NCI-H1694 treated with DMSO at 0.1 percent for 48 hours (cell line): ENCODE results near the gene FLT4.
"Not testable (repeated sequence)": the region's sequence is repeated elsewhere in the genome, so short reads cannot be mapped to it uniquely, and the experiment has no call there.

Experiments
- DNase-seq: peaks from one replicate; lab custom pipeline; 2025; lab: John Stamatoyannopoulos, UW

Gene FLT4

DNA sequence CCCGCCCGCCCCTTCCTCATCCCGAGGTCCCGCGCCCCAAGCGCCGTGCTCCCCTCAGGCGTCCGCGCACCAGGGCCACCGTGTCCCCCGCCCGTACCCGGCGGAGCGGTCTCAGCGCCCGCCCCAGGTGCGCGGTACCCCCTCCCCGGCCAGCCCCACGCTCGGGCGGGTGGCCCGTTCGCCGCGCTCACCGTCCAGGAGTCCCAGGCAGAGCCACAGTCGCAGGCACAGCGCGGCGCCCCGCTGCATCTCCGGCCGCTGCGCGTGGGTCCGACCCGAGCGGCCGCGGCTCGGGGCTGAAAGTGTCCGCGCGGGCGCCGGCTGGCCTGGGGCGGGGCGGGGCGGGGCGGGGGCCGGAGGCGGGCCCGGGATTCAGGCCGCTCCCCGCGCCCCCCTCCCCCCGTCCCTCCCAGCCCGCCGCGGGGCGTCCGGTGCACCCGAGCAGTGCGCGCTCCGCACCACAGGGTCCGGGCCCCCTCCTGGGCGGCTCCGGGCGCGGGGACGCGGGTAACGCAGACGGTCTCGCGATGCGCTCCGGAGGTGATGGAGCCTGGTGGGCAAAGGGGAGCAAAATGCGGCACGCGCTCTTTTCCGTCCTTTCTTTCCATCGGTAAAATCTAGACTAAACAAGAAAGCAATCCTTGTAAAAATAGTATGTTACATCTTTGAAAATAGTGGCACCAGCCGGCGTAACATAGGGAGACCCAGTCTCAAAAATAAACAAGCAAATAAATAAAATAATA lies at the start of gene FLT4:
Gene FLT4 (minus strand): TSS at position 304 of the 743 bp plus-strand sequence. CDS start 55 bp downstream, at position 249.
- no peak for DNase-seq

DNA sequence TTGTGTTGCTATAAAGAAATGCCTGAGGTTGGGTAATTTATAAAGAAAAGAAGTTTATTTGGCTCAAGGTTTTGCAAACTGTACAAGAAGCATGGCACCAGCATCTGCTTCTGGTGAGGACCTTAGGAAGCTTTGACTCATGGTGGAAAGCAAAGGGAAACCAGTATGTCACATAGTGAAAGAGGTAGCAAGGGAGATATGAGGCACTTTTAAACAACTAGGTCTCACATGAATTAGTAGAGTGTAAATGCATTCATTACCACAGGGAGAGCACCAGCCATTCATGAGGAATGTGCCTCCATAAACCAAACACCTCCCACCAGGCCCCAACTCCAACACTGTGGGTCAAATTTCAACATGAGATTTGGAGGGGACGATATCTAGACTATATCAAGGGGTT lies 49.6 kb upstream of the FLT4 start:
- DNase-seq, result no peak

GRCh38 chr5:180696116-180696515 lies 46.7 kb upstream of the FLT4 start:
- no peak for DNase-seq

- DNase-seq, result no peak
Observed at GRCh38 chr5:180692429-180692828, 43.0 kb upstream of the FLT4 start.

DNA sequence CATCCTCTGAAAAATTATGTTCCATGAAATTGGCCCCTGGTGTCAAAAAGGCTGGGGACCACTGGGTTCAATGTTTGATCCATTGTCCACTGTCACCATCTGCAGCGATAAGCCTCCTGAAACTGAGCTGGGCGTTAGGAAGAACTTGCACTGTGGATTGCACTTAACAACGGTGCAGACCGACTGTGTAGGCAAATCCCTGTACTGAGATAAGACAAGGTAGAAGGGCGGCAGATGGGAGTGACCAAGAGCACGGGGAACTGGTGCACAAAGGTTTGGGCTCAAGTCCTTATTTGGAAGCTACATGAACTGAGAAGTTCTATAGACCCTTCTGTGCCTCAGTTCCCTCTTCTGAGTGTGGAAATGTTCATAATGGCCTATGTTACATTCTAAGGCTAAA lies 41.6 kb upstream of the FLT4 start:
- no peak for DNase-seq

- DNase-seq, result no peak
Observed at GRCh38 chr5:180690562-180690961, 41.2 kb upstream of the FLT4 start.

GRCh38 chr5:180689775-180690174 lies 40.4 kb upstream of the FLT4 start:
- no peak for DNase-seq

DNA sequence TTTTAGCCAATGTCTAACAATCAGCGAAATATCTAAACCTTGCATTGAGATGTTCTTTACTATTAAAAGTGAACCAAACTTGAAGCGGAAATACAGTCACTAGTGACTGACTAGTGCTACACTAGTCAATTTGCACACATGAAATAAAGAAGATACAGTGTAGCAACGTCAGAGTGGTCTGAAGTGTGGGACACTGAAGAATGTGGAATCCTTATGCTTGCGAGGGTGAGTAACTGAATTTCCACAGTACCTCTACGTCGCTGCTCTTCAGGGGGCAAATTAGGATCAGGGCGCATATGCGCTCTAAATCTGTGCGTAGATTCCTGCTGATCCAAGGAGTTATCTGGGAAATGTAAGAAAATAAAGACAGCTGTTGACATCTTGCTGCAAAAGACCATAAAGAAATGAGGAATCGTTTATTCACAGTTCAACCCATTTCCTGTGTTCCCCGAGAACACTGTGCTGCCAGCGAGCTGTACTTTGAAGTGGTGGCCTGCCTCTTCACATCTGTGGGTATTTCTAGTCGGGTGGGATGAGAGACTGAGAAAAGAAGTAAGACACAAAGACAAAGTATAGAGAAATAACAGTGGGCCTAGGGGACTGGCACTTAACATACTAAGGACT lies 39.8 kb upstream of the FLT4 start:
- DNase-seq, result no peak

DNA sequence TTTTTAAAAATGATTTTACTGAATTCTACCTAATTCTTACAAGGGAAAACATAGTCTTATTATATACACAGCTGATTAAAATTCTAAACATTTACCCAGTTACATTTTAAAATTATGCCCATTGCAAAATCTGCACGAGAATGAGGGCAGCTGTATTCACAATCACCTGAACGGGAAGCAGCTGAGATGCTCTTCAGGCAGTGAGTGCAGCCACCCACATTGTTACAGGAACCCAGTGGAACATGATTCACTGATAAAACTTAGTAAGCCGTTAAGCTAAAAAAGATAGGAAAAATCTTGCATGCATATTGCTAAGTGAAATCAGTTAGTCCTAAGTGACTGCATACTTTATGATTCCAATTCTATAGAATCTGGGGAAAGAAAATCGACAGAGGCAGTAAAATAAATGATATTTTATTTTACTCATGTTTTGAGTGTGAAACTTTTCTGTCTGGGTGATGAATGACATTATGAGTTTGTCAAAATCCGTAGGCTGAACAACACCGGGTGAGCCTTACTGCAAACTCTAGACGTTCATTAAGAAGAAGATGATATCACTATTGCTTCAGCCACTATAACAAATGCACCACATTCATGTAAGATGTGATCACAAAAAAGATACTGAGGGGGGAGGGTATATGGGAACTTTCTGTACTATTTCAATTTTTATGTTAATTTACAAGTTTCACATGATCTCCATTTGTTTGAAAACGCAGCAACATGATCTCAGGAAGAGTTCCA lies 39.1 kb upstream of the FLT4 start:
- DNase-seq, result no peak

GRCh38 chr5:180686799-180687198 lies 37.4 kb upstream of the FLT4 start:
- not testable (repeated sequence) for DNase-seq

DNA sequence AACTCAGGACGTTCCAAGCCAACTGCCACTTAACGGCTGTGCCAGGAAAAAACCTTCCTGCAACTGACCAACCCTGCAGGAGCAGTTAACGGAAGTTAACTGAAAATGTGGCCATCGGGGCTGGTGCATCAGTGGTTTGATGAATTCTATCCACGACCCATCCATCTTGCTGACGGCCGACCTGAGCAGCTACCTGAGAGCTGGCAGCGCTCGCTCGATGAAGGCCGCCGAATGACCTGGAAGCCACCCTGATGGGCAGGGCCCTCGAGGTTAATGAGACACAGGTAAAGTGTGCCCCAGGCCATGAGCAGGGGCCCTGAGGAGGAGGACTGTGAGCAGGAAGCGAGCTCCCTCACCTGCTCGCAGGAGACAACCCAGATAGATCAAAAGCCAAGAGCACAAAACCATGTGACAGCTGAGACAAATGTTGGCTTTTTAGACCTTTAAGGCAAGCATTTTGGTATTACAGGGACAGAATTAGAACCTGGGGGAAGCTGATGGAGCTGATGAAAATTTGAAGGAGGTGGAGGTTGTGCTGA lies 35.3 kb upstream of the FLT4 start:
- DNase-seq, result no peak

- no peak for DNase-seq
Observed at GRCh38 chr5:180683220-180683922, 34.0 kb upstream of the FLT4 start.

GRCh38 chr5:180682560-180682959 lies 33.2 kb upstream of the FLT4 start:
- no peak for DNase-seq

DNA sequence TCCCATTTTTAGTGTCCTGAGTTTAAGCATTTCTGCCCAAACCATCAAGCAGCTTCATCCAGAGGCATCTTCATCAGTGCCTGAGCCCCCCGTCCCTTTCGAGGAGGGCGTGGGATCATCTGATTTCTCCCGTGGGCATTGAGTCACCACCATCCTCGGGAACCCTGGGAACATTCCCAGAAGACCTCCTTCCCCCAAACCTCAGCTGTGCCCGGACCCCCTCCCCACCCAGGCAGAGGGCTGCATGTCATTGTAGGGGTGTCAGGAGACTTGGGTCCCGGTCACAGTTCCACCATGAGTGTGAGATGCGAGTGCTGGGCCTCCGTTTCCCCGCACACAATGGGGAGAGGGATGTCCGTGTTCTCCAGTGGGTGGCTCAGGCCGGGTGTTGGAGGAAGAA lies 32.6 kb upstream of the FLT4 start:
- DNase-seq, result not testable (repeated sequence)

DNA sequence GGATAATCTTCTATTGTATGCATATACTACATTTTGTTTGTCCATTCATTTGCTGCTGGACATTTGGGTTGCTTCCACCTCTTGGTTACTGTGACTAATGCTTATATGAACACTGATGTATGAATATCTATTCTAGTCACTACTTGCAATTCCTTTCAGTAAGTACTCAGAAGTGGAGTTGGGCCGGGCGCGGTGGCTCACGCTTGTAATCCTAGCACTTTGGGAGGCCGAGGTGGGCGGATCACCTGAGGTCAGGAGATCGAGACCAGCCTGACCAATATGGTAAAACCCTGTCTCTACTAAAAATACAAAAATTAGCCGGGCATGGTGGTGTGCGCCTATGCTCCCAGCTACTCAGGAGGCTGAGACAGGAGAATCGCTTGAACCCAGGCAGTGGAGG lies 28.9 kb upstream of the FLT4 start:
- DNase-seq, result not testable (repeated sequence)

DNA sequence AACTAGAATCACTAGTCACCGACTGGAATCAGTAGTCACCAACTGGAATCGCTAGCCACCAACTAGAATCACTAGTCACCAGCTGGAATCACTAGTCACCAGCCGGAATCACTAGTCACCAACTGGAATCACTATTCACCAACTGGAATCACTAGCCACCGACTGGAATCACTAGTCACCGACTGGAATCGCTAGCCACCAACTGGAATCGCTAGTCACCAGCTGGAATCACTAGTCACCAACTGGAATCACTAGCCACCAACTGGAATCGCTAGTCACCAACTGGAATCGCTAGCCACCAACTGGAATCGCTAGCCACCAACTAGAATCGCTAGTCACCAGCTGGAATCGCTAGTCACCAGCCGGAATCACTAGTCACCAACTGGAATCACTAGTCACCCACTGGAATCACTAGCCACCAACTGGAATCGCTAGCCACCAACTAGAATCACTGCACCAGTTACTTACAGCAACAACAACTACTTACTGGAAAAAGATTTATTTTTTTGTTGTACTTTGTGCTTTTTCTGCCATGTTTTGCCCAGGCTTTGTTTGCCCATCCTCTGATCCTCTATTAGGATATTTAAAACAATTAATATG lies 25.7 kb upstream of the FLT4 start:
- DNase-seq, result no peak

GRCh38 chr5:180674090-180674475 lies 24.7 kb upstream of the FLT4 start:
- DNase-seq, result not testable (repeated sequence)

GRCh38 chr5:180673371-180674089 lies 24.1 kb upstream of the FLT4 start:
- DNase-seq, result no peak

- not testable (repeated sequence) for DNase-seq
Observed at GRCh38 chr5:180671958-180672524, 22.6 kb upstream of the FLT4 start.

GRCh38 chr5:180670586-180671359 lies 21.4 kb upstream of the FLT4 start:
- peak; percentile 12 for DNase-seq
